Stimulated activated CD4-positive, alpha-beta T cell treated with anti-CD3 and anti-CD28 coated beads, TNF-alpha, amount 100 ng/mL, for 24 hours (primary cell): ENCODE data around the gene GALNT9.

Source experiments
- DNase-seq, 3 experiments: peaks; one replicate each; pipeline ENCODE4 v3.0.0-alpha.2; 2020; ENCODE audit warnings: low read depth in 3 of 3

Gene GALNT9

GRCh38 chr12:132181570-132182200 lies 147.7 kb downstream of the GALNT9 start:
- DNase-seq: no peak

DNA sequence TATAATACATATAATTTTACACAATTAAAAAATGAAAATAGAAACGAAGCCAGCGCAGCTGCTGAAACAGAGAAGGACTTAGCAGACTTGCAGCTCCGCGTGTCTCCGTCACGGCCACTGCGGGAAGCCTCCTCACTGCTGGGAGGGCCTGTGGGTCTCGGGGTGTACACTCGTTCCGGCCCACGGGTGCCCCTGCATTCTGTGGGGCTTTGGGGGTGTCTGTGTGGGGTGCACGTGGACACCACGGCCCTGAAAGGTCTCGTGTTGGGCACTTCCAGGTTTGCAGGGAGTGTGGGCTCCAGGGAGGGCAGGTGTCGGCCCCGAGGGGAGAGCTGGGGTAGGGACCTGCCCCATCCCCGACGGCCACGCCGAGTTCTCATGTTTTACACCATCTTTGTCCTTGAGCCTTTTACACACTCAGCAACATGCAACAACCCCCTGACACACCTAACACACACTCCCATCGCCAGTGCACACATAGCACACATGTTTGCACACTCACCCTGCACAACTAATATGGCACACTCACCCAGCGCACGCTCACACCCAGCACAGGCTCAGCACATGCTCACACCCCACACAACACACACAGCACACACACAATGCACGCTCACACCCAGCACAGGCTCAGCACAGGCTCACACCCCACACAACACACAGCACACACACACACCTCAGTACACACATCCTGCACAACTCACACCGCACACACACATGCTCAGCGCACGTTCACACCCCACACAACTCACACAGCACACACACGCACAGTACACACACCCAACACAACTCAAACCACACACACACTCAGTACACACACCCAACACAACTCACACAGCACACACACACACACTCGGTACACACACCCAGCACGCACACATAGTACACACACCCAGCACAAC lies 148.5 kb downstream of the GALNT9 start:
- no peak for DNase-seq

GRCh38 chr12:132179431-132180362 lies 149.7 kb downstream of the GALNT9 start:
- DNase-seq: no peak

DNA sequence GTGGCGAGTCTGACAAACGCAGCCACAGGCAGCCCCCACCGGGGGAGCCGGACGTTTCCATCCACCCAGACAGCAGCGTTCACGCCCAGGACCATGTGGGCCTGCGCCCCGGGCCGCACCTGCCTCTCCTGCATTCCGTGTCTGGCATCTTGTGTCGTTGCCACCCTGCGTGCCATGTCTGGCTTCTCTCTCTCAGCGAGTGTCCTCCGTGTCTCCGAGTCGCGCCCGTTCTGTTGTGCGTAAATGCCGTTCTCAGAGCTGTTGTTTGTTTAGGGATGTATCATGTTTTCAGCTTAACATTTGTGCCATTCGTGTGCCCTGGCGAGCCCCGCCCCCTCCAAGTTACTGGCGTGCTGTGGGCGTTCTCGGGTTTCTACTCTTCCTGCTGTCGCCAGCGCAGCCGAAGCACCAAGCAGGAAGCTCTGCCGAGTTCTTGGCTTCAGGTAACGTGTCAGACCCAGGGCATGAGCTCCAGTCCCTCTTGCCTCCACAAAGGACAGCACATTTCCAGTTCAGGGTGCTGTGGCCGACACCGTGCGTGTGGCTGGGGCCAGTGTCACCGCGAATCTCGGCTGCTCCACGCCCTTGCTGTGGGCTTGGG lies 150.5 kb downstream of the GALNT9 start:
- peak in 1 of 3 experiments; percentile 49 for DNase-seq

GRCh38 chr12:132178316-132178715 lies 151.1 kb downstream of the GALNT9 start:
- DNase-seq: no peak

DNA sequence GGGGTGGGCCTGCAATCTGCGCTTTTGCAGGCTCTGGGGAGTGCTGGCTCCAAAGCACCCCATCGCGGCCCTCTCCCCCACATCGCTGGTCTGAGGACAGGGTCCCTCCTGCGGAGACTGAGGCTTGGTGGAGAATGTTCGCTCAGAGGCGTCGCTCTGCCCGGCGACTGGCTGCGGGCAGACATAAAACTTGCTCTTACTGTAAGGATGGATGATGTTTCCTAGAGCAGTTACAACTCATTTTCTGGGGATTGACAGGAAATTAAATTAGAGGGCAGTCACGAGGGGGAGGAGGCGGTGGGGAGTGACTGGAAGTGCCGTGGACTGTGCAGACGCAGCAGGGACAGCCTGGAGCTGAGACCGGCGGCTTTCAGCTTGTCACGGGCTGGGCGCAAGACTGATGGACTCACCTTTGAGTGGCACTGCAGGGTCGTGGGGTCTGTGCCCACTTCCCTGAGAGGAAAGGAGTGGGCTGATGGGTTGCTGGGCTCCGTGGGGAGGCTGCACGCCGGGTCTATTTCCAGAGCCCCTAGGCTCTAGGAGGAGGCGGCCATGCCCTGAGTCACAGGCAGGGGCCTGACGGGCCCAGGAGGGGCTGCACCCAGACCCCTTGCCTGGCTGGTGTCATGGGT lies 152.4 kb downstream of the GALNT9 start:
- DNase-seq: no peak

DNA sequence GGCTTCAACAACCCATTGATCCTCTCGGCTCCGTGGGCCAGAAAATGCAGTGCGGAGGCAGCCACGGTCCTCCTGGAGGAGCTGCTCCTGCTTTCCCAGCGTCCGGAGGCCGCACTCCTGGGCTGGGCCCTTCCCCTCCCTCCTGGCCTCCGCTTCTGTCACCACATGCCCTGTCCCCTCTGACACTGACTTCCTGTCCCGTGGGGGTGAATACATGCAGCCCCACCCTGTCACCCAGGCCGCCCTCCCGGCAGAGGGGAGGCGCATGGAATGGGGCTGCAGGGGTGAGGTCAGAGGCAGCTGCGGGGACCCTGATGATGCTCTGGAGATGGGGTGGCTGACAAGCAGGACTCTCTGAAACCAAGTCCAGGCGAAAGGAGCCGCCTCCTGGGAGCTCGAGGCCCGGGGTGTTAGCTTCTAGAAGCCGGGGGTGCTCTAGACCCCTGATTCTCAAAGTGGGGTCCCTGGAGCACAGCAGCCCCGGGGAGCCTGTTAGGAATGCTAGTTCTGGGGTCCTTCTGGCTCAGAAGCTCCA lies 152.9 kb downstream of the GALNT9 start:
- no peak for DNase-seq

- DNase-seq: no peak
Measured at GRCh38 chr12:132175496-132176384, 153.6 kb downstream of the GALNT9 start.

- DNase-seq: no peak
Measured at GRCh38 chr12:132174839-132175490, 154.4 kb downstream of the GALNT9 start.

- no peak for DNase-seq
Measured at GRCh38 chr12:132174015-132174838, 155.2 kb downstream of the GALNT9 start.

- DNase-seq: no peak
Measured at GRCh38 chr12:132173135-132174014, 156.0 kb downstream of the GALNT9 start.

DNA sequence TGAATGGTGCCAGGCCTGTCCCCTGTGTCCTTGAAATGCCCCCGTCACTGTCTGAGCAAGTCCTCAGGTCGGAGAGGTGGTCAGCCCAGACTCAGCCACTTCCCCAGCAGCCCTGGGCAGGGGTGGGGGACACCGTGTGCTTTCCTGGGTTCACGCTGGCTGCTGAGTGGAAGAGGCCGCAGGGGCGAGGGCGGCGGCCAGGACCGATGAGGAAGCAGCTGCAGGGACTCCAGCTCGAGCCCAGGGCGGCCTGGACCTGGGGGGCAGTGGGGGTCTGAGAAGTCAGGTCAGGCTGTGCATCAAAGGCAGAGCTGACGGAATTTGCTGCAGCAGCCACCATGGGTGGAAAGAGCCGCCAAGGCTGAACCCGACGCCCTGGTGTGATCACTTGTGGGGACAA lies 156.8 kb downstream of the GALNT9 start:
- no peak for DNase-seq

DNA sequence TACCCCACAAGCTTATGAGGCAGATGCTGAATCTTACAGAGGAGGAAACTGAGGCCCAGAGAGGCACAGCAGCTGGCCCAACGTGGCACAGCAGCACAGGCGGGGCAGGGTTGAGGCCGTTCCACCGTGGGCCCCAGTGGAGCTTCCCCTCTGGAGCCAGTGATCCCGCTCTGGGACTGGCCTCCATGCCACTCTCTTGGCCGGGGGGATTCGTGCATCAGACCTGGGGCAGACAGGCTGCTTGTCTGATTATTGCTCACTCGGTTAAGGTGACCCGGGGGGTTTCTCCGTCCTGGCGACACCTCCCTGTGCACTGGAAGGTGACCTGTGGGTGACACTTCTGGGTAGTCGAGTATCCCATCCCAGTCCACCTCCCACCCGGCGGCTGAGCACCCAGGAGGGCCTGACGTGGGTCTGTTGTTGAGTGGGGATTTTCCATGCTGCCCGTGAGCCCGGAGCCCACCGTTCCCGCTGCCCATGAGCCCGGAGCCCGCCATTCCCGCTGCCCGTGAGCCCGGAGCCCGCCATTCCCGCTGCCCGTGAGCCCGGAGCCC lies 157.3 kb downstream of the GALNT9 start:
- no peak for DNase-seq

DNA sequence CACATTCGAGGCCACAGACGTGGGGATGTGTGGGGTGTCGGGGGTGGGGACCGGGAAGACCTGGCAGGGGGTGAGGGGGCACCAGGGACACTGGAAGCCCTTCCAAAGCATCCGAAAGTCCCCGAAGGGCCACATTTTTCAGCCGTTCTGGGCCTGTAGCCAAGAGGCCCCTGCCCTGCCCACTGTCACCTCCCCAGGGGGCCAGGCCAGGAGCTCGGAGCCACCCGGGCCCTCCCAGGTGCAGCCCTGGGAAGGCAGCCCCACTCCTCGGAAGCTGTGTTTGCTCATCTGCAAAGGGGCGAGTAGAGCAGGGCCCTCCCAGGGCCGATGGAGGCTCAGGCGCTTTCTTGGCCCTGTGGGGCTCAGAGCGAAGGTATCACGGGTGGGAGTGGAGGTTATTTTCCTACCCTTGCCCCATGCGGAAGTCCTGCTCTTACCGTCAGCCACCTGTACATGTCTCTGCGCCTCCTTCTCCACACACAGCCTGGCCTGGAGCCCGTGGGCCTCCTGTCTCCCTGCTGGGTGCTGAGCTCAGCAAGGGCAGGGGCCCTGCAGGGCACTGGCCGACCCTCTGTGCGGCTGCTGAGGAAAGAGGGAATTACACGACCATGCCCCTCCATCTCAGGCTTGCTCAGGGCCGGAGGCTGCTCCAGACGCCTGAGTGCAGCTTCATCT lies 158.0 kb downstream of the GALNT9 start:
- DNase-seq: no peak

GRCh38 chr12:132170637-132171292 lies 158.6 kb downstream of the GALNT9 start:
- no peak for DNase-seq

- no peak for DNase-seq
Measured at GRCh38 chr12:132170094-132170636, 159.2 kb downstream of the GALNT9 start.
